PC-3 (cell line): Measurements from ENCODE around the gene ENTR1.

Source experiments
- CTCF ChIP-seq: fragments of 300-600 bp; sonication (generic); conservative IDR thresholded peaks from 2 replicates; pipeline ENCODE4 v1.5.1; 2017; ENCODE audit warnings: antibody characterized with exemption, low read depth, mild to moderate bottlenecking, low read length
- EZH2 ChIP-seq: fragments of 300-600 bp; sonication (generic); IDR thresholded peaks from one replicate; pipeline ENCODE4 v1.6.1; 2017; ENCODE audit warnings: antibody characterized with exemption, mild to moderate bottlenecking, low read length; ENCODE audit not compliant: unreplicated experiment
- EZH2phosphoT487 ChIP-seq: fragments of 300-600 bp; sonication (generic); IDR thresholded peaks from 2 replicates; pipeline ENCODE4 v1.6.1; 2018; ENCODE audit warnings: mild to moderate bottlenecking, antibody characterized with exemption, low read length, borderline replicate concordance

GRCh38 chr9:136381966-136382513, 28.4 kb downstream of the ENTR1 start:
- TF ChIP-seq EZH2 = no peak
- TF ChIP-seq CTCF = no peak
- TF ChIP-seq EZH2phosphoT487 = no peak
